ENCODE results near the gene YTHDF1. TPM values are rescaled to one million over a fixed set of nuclear protein-coding genes. Genes with fewer than 3 reads are reported as not detected.

The YTHDF1 gene
- total RNA-seq, 4 donors from 2014 or later, result 19.9 to 29.2 (median 22.9) TPM

DNA sequence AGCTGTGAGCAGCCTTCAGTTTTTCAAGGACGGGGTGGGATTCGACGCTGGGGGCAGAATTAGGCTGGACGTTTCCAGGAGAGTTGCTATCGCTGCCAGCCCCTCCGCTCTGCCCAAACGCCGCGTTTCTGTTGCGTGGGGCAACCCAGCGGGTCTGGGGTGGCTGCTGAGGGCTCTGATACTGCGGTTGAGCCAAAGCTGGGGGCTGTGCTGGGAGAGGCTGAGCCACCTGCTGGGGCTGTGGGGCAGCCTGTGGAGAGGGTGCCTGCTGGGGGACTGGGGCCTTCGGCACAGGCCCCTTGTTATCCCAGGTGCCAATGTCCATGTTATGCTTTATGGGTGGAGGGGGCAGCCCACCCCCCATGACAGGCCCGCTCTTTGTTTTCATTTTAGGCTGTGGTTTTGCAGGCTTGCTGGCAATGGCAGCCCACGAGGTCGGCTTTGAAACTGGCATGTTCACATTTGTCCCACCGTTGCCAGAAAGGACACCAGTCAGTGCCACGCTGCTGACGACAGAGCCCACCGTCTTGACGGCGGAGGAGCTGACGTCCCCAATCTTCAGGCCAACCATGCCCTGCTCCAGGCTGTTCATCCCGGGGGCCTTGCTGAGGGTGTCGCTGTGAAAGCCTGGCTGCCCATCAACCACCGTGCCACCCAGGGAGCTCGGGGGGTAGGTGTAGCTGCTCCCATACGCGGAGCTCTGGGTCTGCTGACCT lies 13.0 kb downstream of the YTHDF1 start:
- Histone ChIP-seq H3K9me3 (no peaks in the 10 kb centered on the region), H3K4me3 (no peak overlapping the region), H3K4me1 (peaks cover 0 to 29% (median 7%) of the 10 kb centered on the region in 3 donors), H3K27me3 (no peaks in the 10 kb centered on the region), H3K36me3 (peaks cover 17 to 99% (median 26%) of the 10 kb centered on the region in 3 donors), H3K27ac (no peak overlapping the region)
- no peak for DNase-seq
- TF ChIP-seq, protein P1, sequence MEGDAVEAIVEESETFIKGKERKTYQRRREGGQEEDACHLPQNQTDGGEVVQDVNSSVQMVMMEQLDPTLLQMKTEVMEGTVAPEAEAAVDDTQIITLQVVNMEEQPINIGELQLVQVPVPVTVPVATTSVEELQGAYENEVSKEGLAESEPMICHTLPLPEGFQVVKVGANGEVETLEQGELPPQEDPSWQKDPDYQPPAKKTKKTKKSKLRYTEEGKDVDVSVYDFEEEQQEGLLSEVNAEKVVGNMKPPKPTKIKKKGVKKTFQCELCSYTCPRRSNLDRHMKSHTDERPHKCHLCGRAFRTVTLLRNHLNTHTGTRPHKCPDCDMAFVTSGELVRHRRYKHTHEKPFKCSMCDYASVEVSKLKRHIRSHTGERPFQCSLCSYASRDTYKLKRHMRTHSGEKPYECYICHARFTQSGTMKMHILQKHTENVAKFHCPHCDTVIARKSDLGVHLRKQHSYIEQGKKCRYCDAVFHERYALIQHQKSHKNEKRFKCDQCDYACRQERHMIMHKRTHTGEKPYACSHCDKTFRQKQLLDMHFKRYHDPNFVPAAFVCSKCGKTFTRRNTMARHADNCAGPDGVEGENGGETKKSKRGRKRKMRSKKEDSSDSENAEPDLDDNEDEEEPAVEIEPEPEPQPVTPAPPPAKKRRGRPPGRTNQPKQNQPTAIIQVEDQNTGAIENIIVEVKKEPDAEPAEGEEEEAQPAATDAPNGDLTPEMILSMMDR (IDR thresholded peaks at IDR 0.05), result no peak
- TF ChIP-seq POLR2A (IDR thresholded peaks at IDR 0.05), result no peak
- 50 to 93% methylated on average over 2 to 13 of the region's 29 CpGs for WGBS, 2 donors
- intact Hi-C loops (cut with DNase I), result no loop called here

DNA sequence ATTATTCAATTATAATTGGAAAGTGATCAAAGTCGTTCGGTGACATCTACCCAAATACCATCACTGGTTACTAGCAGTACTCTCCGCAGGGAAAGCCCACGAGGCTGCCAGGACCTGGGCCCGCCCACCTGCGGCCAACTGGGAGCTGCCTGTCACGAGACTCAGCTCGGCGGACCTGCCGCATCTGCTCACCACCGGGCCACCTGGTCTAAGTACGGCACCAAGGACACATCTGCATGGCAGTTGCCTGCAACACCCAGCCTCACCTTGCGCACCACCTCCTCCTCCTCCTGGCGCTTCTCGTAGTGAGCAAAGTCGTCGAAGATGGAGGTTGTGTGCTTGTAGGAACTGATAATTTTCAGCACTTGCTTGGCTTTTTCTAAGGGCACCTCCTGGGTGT lies 13.9 kb downstream of the YTHDF1 start:
- peaks cover 0 to 29% (median 9%) of the 10 kb centered on the region in 3 donors for H3K4me1 ChIP-seq
- intact Hi-C loops (cut with DNase I), result no loop called here
- DNase-seq, result no peak
- H3K27ac ChIP-seq, result no peak overlapping the region
- H3K9me3 ChIP-seq, result no peaks in the 10 kb centered on the region
- 88 to 91% methylated on average over 11 to 17 of the region's 17 CpGs for WGBS, 2 donors
- no peak for TF ChIP-seq POLR2A (IDR thresholded peaks at IDR 0.05)
- TF ChIP-seq, protein P1 (IDR thresholded peaks at IDR 0.05), result no peak
- H3K36me3 ChIP-seq, result peaks cover 17 to 99% (median 26%) of the 10 kb centered on the region in 3 donors
- no peak overlapping the region for H3K4me3 ChIP-seq
- no peaks in the 10 kb centered on the region for H3K27me3 ChIP-seq

DNA sequence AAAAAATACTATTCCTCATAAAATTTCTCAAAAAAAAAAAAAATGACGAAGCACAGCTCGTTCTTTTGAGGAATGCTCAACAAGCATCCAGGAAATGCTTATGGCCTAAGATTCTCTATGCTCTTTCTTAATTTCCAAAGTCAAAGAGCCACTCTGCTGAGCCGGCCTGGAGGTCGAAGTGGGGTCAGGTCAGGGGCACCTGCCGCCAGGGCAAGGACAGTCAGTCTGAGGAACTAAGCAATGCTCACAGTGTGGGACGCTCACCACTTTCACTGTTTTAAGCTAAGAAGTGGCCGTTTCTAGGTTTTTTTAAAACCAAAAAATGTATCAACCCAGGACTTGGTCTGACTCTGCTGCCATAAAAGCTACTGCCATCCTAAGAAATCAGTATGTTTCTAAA lies 17.3 kb downstream of the YTHDF1 start:
- 79 to 80% methylated on average over 7 of the region's 7 CpGs for WGBS, 2 donors
- no peak overlapping the region for H3K27ac ChIP-seq
- TF ChIP-seq POLR2A (IDR thresholded peaks at IDR 0.05), result no peak
- TF ChIP-seq, protein P1 (IDR thresholded peaks at IDR 0.05), result no peak
- peaks cover 0 to 23% (median 8%) of the 10 kb centered on the region in 3 donors for H3K4me1 ChIP-seq
- no peaks in the 10 kb centered on the region for H3K9me3 ChIP-seq
- H3K36me3 ChIP-seq, result peaks cover 10 to 94% (median 20%) of the 10 kb centered on the region in 3 donors
- no peaks in the 10 kb centered on the region for H3K27me3 ChIP-seq
- no peak for DNase-seq
- intact Hi-C loops (cut with DNase I), result no loop called here
- H3K4me3 ChIP-seq, result no peak overlapping the region

DNA sequence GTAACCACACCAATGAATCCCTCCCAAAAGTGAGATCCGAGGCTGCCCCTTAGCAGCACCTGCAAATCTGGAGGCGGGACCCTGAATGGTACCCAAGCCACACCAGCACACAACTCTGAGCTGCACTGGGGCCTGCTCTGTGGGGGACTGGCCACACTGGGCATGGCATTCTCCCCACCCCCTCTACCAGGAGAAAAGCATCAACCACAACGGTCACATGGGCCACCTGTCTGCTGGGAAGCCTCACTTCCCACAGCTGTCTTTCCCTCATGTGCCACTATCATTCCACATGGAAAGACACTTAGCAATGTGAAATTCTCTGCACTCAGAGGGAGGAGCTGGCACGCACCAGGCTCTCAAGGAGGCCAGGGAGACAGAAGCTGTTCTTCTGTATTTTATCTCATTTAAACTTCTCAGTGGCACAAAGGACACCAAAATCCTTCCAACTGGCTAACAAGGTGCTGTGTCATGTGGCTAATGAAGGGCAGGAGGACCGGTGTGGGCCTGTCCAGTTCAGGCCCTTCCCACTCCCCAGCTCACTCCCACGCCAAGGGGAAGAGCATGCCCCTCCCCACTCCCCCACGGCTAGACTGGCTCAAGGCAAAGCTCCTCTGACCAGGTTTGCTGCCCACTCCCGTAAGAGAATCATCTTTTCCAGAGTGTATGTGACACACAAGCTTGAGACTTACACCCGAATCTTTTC lies 19.0 kb downstream of the YTHDF1 start:
- intact Hi-C loops (cut with DNase I), result no loop called here
- Histone ChIP-seq H3K4me1 (peaks cover 0 to 23% (median 8%) of the 10 kb centered on the region in 3 donors), H3K27ac (no peak overlapping the region), H3K9me3 (no peaks in the 10 kb centered on the region), H3K27me3 (no peaks in the 10 kb centered on the region), H3K4me3 (no peak overlapping the region), H3K36me3 (peaks cover 0 to 77% (median 5%) of the 10 kb centered on the region in 3 donors)
- no peak for TF ChIP-seq POLR2A (IDR thresholded peaks at IDR 0.05)
- TF ChIP-seq, protein P1 (IDR thresholded peaks at IDR 0.05), result no peak
- no peak for DNase-seq
- WGBS, 2 donors, result 65 to 77% methylated on average over 6 to 8 of the region's 9 CpGs

DNA sequence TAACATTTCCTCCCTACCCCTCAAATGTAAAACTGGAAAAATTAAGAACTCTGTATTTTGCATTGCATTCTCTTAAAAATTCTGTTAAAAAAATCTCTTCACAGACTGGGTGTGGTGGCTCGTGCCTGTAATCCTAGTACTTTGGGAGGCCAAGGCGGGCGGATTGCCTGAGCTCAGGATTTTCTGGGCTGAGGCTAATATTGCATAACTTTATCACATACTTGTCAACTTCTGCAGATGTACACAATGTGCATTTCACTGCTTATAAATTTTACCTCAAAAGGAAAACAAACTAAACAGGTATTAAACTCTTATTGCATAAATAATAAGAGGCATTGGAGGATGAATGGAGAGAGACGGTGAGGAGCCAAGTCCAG lies 21.1 kb downstream of the YTHDF1 start:
- Histone ChIP-seq H3K4me3 (no peak overlapping the region), H3K36me3 (peaks cover 0 to 56% (median 5%) of the 10 kb centered on the region in 3 donors), H3K27ac (no peak overlapping the region), H3K9me3 (no peaks in the 10 kb centered on the region), H3K27me3 (no peaks in the 10 kb centered on the region), H3K4me1 (peaks cover 0 to 23% (median 8%) of the 10 kb centered on the region in 3 donors)
- 75 to 96% methylated on average over 2 to 4 of the region's 4 CpGs for WGBS, 2 donors
- TF ChIP-seq, protein P1 (IDR thresholded peaks at IDR 0.05), result no peak
- no peak for TF ChIP-seq POLR2A (IDR thresholded peaks at IDR 0.05)
- no peak for DNase-seq
- intact Hi-C loops (cut with DNase I), result no loop called here

Data from esophagus squamous epithelium (tissue), 5 donors.